ENCODE data around the gene SPACA5.
"Not testable (repeated sequence)": the region's sequence is repeated elsewhere in the genome, so short reads cannot be mapped to it uniquely, and the experiment has no call there.

SPACA5 gene

DNA sequence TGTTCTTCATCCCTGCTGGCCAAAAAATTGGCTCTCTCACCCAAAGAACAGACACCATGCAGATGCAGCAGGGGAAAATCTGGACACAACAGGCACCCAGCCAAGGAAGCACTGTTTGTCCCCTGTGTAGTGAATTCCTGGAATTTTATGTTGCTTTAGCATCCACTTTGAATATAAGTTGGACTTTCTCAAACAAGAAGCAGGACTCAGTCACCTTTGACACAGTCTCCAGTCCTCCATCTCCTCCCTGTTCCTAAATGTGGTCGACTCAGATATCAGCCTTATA, 14.8 kb upstream of the SPACA5 start:
- TF ChIP-seq, protein P1, sequence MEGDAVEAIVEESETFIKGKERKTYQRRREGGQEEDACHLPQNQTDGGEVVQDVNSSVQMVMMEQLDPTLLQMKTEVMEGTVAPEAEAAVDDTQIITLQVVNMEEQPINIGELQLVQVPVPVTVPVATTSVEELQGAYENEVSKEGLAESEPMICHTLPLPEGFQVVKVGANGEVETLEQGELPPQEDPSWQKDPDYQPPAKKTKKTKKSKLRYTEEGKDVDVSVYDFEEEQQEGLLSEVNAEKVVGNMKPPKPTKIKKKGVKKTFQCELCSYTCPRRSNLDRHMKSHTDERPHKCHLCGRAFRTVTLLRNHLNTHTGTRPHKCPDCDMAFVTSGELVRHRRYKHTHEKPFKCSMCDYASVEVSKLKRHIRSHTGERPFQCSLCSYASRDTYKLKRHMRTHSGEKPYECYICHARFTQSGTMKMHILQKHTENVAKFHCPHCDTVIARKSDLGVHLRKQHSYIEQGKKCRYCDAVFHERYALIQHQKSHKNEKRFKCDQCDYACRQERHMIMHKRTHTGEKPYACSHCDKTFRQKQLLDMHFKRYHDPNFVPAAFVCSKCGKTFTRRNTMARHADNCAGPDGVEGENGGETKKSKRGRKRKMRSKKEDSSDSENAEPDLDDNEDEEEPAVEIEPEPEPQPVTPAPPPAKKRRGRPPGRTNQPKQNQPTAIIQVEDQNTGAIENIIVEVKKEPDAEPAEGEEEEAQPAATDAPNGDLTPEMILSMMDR (conservative IDR thresholded peaks at IDR 0.05) = no peak
- H3K27ac ChIP-seq = no peak overlapping the region

DNA sequence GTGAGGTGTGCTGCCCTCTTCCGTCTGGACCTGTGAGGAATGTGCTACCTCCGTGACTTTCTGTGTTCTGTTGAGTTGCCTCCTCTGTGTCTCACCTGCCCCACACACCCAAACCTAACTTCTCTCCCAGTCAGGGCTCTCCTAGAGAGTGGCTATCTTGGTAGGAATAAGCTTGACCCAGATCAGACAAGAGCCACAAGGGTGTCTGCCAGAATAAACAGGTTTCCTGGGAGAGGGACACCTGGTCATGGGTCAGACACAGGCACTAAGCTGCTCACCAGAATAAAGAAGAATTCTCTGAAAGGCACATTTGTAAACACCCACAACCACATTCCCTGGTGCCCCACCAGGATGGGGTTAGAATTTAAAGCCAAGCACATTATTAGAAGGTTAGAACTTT, 14.1 kb upstream of the SPACA5 start:
- no peak overlapping the region for H3K27ac ChIP-seq
- TF ChIP-seq, protein P1 (conservative IDR thresholded peaks at IDR 0.05) = no peak

DNA sequence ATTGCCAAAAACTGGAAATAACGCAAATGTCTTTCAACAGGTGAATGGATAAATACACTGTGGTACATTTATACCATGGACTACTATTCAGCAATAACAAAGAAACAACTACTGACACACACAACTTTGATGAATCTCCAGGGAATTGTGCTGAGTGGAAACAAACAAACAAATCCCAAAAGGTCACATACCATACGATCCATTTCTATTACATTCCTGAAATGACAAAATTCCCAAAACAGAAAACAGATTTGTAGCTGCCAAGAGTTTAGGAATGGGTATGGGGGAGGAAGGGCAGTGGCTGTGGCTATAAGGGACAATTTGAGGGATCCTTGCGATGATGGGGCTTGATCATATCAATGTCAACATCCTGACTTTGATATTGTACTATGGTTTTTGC, 5.5 kb upstream of the SPACA5 start:
- TF ChIP-seq, protein P1 (conservative IDR thresholded peaks at IDR 0.05) = no peak
- H3K27ac ChIP-seq = no peak overlapping the region

DNA sequence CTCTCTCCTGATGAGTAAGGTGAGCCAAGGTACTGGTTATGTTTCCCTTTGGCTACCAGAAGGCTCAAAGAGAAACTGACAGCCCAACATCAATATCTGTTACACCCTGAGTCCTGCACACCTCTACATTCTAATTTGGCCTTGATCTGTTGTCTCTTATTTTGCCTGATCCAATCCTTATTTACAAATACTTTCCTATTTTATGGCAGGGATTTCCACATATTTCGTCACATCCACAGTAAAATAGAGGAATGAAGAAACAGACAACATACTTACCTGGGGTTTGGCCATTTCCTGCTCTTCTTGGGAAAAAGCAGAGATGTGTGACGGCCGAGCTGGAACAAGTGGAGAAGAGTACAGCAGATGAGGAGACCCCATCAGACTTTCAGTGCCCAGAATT, 4.5 kb upstream of the SPACA5 start:
- TF ChIP-seq, protein P1 (conservative IDR thresholded peaks at IDR 0.05) = no peak

DNA sequence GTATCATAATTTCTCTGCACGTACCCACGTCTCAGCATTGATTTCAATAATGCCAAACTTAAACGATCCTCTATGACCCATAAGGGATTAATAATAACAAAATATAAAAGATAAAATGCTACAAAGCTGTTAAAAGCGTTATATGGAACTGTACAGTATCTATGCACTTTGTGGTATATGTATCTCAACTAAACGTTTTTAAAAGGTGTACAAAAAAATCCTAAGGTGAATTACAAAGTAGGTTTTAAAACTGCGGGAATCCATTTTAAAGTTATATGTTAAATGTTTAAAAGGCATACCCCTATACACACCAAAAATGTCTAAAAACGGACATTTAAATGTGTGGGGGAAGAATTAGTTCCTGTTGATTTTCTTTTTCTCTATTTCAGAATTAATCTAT, 3.9 kb upstream of the SPACA5 start:
- TF ChIP-seq, protein P1 (conservative IDR thresholded peaks at IDR 0.05) = no peak
- H3K27ac ChIP-seq = peak overlapping the region; percentile 62; the same call in 1 of the 2 replicates

More for the DNA sequence above, 4.5 kb upstream of the SPACA5 start:
- no peak overlapping the region for H3K27ac ChIP-seq

DNA sequence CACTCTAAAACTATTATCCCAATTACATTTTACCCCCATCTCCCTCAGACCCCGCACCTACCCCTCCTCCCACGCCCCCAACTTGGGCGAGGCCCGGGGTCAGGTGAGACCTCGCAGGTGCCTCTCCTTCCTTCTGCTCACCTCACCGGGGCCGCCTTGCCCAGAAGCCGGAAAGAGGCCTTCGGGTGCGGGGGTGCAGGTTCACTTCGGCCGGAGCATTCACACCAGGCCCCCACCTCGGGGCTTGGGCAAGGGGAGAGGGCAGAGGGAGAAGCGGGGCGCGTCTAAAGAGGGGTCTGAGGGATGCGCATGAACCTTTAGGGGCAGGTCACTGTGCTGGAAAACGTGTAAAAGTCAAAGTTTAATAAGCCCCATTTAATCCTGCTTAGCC, 3.4 kb upstream of the SPACA5 start:
- peak overlapping the region; percentile 62 for H3K27ac ChIP-seq
- TF ChIP-seq, protein P1 (conservative IDR thresholded peaks at IDR 0.05) = no peak

DNA sequence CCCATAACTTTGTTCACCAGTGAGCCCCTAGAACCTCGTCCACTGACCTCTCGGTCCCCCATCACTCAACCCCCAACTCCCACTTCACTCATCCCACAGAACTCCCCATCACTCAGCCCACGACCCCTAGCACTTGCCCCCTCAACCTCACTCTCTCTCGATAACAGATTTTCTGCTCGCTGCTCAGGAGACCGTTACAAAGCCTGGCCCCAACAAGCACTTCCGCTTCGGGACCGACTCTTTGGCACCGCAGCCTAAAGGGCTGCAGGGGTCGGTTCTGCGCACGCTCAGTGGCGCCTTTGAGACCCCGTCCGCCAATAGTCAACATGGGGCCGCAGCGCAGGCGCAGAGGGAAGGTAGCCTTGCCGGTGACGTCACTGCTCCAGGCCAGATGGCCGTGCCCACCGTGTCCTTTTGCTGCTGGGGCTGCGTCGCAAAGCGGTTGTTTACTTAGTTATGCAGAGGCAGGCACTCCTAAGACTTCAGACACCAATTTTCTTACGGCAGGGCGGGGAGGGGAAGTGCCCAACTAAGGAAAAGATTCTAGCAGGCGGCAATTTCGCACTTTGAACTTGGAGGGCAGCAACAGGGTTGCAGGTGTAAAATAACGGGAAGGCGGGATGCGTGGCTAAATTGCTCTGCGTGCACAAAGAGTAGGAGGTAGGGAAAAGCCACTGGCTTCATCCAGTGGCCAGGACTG, 2.9 kb upstream of the SPACA5 start, which contains the start of gene ZNF182:
TSS of gene ZNF182 (minus strand) at position 232 of the 700 bp plus-strand sequence. CDS start 1,380 bp downstream, outside the sequence.
- TF ChIP-seq, protein P1 (conservative IDR thresholded peaks at IDR 0.05) = no peak
- peak within 1 kb of the TSS; percentile 62 for H3K27ac ChIP-seq

DNA sequence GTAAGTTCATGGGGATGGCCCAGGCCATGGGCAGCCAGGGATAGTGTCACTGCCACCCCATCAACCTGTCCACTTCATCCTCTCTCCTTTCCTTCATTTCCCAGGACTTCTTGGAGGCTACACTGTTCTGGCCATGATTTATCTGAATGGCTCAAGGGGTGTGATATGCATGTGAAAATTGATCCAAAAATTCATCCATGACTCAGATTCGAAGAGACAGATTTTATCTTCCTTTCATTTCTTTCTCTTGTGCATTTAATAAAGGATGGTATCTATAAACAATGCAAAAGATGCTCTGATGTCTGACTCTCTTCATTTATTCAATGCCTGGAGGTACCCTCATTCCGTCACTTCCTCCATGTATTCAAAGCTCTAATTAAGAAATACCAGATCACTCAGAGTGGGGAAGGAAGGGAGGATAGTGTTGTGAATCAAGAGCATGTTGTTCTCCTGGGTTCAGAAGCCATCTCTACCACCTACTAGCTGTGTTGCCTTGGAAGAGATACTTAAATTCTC, 2.7 kb downstream of the SPACA5 start:
- not testable (repeated sequence) for H3K27ac ChIP-seq

DNA sequence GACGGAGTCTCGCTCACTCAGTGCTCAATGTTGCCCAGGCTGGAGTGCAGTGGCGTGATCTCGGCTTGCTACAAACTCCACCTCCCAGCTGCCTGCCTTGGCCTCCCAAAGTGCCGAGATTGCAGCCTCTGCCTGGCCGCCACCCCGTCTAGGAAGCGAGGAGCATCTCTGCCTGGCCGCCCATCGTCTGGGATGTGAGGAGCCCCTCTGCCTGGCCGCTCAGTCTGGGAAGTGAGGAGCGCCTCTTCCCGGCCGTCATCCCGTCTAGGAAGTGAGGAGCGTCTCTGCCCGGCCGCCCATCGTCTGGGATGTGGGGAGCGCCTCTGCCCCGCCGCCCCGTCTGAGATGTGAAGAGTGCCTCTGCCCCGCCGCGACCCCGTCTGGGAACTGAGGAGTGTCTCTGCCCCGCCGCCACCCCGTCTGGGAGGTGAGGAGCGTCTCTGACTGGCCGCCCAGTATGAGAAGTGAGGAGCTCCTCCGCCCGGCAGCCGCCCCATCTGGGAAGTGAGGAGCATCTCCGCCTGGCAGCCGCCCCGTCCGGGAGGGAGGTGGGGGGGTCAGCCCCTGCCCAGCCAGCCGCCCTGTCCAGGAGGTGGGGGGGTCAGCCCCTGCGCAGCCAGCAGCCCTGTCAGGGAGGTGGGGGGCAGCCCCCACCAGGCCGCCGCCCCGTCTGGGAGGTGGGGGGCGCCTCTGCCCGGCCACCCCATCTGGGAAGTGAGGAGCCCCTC, 10.0 kb downstream of the SPACA5 start:
- H3K27ac ChIP-seq = not testable (repeated sequence)

DNA sequence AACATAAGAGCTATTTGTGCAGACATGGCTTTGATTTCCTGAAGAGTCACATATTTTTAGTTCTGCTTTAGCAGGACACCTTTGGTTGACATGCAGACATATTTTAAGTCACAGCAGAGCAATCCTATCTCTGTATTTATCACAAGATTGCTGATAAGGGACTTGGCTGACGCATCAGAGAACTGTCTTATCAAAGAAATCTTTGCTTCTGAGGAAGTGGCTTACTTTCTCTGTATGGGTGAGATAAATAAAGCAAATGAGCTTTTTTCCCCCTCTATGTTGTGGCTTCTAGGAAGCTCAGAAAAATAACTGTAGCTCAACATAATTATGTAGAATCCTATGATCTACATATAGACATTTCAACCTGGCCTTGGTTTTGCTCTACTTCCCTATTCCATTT, 13.1 kb downstream of the SPACA5 start:
- peak overlapping the region; percentile 96 for H3K27ac ChIP-seq

DNA sequence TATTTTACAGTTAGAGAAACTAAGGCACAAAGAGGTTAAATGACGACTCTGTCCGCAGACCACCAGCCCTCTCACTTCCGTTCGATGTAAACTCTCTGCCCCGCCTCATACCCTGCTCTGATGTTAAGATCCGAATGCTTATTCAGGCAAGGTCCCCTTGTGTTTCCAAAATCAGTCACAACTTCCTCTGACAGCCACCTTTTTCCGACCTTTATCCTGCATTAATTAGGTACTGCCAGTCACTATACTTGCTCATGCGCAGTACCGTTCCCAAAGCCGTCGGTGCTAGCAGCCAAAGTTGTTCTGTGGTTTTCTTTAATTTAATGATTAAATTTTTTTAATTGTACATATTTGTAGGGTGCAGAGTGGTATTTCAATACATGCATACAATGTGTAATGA, 13.7 kb downstream of the SPACA5 start:
- H3K27ac ChIP-seq = peak overlapping the region; percentile 96
